ENCODE measurements around the gene ADGRE2. TPM values are rescaled to one million over a fixed set of nuclear protein-coding genes. Genes with fewer than 3 reads are reported as not detected.
A peak's percentile ranks its signal among the peaks of the same experiment; 100 is the strongest.
"Not testable (repeated sequence)": the region's sequence is repeated elsewhere in the genome, so short reads cannot be mapped to it uniquely, and the experiment has no call there.

Gene ADGRE2
- polyA plus RNA-seq, 2 of the 4 experiments (the other 2 are of a cell fraction): 0.39 to 0.47 TPM

- TF ChIP-seq FOXS1 (CRISPR knock-in tag; IDR thresholded peaks at IDR 0.05): no peak
- TF ChIP-seq CBX8 (IDR thresholded peaks at IDR 0.05): no peak
- no peak for TF ChIP-seq POLR2AphosphoS2 (conservative IDR thresholded peaks at IDR 0.05; ENCODE audit: low read length)
- TF ChIP-seq EHMT2 (IDR thresholded peaks at IDR 0.05; ENCODE audit: low read depth): no peak
- TF ChIP-seq CBX2 (IDR thresholded peaks at IDR 0.05; ENCODE audit: borderline replicate concordance, low read depth): no peak
- no peak for TF ChIP-seq RCOR1 (IDR thresholded peaks at IDR 0.05; ENCODE audit: low read depth, low read length)
- TF ChIP-seq ZC3H11A (IDR thresholded peaks at IDR 0.05): no peak
- Histone ChIP-seq H3K4me3 (no peak overlapping the region), H3K4me1 (no peaks in the 10 kb centered on the region), H3K9me3 (no peaks in the 10 kb centered on the region), H3K4me2 (no peak overlapping the region), H3K27ac (no peak overlapping the region)
- ChIA-PET CTCF (interaction anchor here (1.5 kb wide), 1 partner anchor 13 kb away, joined by 3 read pairs; no protein-coding TSS in a partner anchor), POLR2A (no interaction called here)
- WGBS (ENCODE audit: missing lambda C conversion rate): 76% methylated on average over 16 of the region's 16 CpGs
- ATAC-seq (no peak), DNase-seq (ENCODE audit: low read depth in 1 of 2, low spot score in 1 of 2) (no peak), FAIRE-seq (no peak)
Observed at GRCh38 chr19:14782626-14783409, 4.5 kb upstream of the ADGRE2 start.

DNA sequence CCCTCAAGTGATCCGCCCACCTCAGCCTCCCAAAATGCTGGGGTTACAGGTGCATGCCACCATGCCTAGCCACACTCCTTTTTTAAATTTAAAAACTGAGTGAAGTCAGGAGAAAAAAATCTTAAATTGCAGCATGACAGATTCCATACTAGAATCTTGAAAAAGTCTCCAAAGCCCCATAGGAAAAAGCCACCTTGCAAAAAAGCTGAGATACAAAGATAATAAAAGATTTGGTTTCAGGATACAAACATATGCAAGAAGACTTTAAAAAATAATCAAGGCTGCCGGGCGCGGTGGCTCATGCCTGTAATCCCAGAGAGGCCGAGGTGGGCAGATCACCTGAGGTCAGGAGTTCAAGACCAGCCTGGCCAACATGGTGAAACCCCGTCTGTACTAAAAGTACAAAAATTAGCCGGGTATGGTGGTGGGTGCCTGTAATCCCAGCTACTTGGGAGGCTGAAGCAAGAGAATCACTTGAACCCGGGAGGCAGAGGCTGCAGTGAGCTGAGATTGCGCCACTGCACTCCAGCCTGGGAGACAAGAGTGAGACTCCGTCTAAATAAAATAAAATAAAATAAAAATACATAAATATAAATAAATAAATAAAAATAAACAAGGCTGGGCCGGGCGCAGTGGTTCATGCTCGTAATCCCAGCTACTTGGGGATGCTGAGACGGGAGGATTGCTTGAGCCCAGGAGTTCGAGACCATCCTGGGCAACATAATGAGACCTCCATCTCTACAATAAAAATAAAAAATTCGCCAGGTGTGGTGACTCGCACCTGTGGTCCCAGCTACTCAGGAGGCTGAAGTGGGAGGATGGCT, 3.6 kb upstream of the ADGRE2 start:
- H3K4me3 ChIP-seq; ATAC-seq; H3K4me1 ChIP-seq; POLR2A ChIA-PET; H3K27ac ChIP-seq; H3K9me3 ChIP-seq; FAIRE-seq; DNase-seq (ENCODE audit: low read depth in 1 of 2, low spot score in 1 of 2); H3K4me2 ChIP-seq: not testable (repeated sequence)
- CTCF ChIA-PET: interaction anchor here (1.5 kb wide), 1 partner anchor 12 kb away, joined by 3 read pairs; no protein-coding TSS in a partner anchor
- WGBS (ENCODE audit: missing lambda C conversion rate): 62% methylated on average over 17 of the region's 17 CpGs

DNA sequence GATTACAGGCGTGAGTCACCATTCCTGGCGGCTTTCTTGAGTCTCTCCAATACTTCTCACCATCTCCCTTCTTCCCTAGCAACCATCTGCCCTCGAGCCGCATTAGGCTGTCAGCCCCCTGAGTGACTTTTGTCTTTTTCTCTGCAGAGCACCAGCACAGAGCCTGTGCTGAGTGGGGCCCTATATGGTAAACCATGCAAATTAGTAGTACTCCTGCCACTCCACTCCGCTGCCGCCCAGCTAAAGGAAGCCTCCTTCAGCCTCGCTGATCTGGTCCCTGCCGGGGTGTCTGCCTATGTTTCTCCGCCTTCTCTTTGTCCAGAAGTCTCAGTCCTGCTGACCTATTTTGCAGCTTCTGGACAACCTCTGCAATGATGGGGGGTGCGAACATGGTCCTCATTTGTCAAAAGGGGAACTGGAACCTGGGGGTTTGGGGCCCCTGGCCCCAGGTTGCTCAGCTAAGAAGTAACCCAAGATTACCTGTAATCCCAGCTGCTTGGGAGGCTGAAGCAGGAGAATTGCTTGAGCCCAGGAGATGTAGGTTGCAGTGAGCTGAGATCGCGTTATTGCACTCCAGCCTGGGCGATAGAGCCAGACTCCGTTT, 2.4 kb upstream of the ADGRE2 start:
- H3K27ac ChIP-seq: not testable (repeated sequence)

DNA sequence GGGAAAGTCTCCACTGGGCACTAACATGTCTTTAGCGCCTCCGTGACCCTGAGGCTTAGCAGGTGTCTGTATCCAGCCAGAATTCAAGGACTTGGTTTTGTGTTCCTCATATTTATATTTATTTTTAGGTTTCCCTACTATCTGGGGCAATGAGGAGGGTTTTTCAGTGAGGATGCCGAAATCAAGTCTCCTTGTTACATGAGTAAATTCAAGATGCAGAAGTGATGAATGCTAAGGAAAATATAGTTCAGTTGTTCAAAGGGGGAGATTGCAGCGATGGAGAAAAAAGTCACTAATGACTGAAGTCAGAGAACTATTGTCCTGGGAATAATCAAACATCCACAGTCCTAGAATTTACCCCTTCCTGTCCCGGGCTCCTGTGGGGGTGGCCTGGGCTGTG, 791 bp upstream of the ADGRE2 start:
- CTCF ChIA-PET: no interaction called here
- Histone ChIP-seq H3K27ac (no peak overlapping the region), H3K4me2 (no peak overlapping the region), H3K9me3 (no peaks in the 10 kb centered on the region), H3K4me1 (no peaks in the 10 kb centered on the region), H3K4me3 (no peak overlapping the region)
- no peak for FAIRE-seq
- ATAC-seq: no peak
- POLR2A ChIA-PET: interaction anchor here (0.6 kb wide), 1 partner anchor 206 kb away, joined by 7 read pairs; no protein-coding TSS in a partner anchor
- WGBS (ENCODE audit: missing lambda C conversion rate): 29% methylated on average over 5 of the region's 5 CpGs
- TF ChIP-seq FOXS1 (CRISPR knock-in tag; IDR thresholded peaks at IDR 0.05): no peak
- TF ChIP-seq CBX2 (IDR thresholded peaks at IDR 0.05; ENCODE audit: borderline replicate concordance, low read depth): no peak
- no peak for TF ChIP-seq RNF2 (IDR thresholded peaks at IDR 0.05; ENCODE audit: borderline replicate concordance, low read depth)
- TF ChIP-seq ZSCAN20 (CRISPR knock-in tag; IDR thresholded peaks at IDR 0.05): no peak
- no peak for TF ChIP-seq ZC3H11A (IDR thresholded peaks at IDR 0.05)
- no peak for TF ChIP-seq SMC3 (IDR thresholded peaks at IDR 0.05)
- TF ChIP-seq GATA3 (IDR thresholded peaks at IDR 0.05; ENCODE audit: borderline replicate concordance): no peak
- TF ChIP-seq HOXB13 (CRISPR knock-in tag; IDR thresholded peaks at IDR 0.05; ENCODE audit: low read depth): no peak
- no peak for TF ChIP-seq RFX5 (IDR thresholded peaks at IDR 0.05)
- no peak for TF ChIP-seq CBX8 (IDR thresholded peaks at IDR 0.05)
- TF ChIP-seq, protein P1, sequence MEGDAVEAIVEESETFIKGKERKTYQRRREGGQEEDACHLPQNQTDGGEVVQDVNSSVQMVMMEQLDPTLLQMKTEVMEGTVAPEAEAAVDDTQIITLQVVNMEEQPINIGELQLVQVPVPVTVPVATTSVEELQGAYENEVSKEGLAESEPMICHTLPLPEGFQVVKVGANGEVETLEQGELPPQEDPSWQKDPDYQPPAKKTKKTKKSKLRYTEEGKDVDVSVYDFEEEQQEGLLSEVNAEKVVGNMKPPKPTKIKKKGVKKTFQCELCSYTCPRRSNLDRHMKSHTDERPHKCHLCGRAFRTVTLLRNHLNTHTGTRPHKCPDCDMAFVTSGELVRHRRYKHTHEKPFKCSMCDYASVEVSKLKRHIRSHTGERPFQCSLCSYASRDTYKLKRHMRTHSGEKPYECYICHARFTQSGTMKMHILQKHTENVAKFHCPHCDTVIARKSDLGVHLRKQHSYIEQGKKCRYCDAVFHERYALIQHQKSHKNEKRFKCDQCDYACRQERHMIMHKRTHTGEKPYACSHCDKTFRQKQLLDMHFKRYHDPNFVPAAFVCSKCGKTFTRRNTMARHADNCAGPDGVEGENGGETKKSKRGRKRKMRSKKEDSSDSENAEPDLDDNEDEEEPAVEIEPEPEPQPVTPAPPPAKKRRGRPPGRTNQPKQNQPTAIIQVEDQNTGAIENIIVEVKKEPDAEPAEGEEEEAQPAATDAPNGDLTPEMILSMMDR (IDR thresholded peaks at IDR 0.05): no peak
- no peak for TF ChIP-seq HES2 (IDR thresholded peaks at IDR 0.05)
- no peak for TF ChIP-seq RCOR1 (IDR thresholded peaks at IDR 0.05; ENCODE audit: low read depth, low read length)
- no peak for TF ChIP-seq HMGXB4 (CRISPR knock-in tag; IDR thresholded peaks at IDR 0.05; ENCODE audit: borderline replicate concordance)
- no peak for TF ChIP-seq TP53 (CRISPR knock-in tag; IDR thresholded peaks at IDR 0.05)
- TF ChIP-seq HOXA7 (CRISPR knock-in tag; IDR thresholded peaks at IDR 0.05): no peak
- TF ChIP-seq, protein P2, sequence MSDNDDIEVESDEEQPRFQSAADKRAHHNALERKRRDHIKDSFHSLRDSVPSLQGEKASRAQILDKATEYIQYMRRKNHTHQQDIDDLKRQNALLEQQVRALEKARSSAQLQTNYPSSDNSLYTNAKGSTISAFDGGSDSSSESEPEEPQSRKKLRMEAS (IDR thresholded peaks at IDR 0.05): no peak
- TF ChIP-seq MAZ (IDR thresholded peaks at IDR 0.05; ENCODE audit: borderline replicate concordance, low read depth, low read length): no peak
- DNase-seq (ENCODE audit: low read depth in 1 of 2, low spot score in 1 of 2): no peak

More for the DNA sequence above, 2.4 kb upstream of the ADGRE2 start:
- H3K4me2 ChIP-seq; FAIRE-seq; H3K9me3 ChIP-seq; DNase-seq (ENCODE audit: low read depth in 1 of 2, low spot score in 1 of 2); POLR2A ChIA-PET; H3K4me3 ChIP-seq; H3K4me1 ChIP-seq; CTCF ChIA-PET: not testable (repeated sequence)
- 44% methylated on average over 12 of the region's 14 CpGs for WGBS (ENCODE audit: missing lambda C conversion rate)
- ATAC-seq: 0 out of 6 replicates have a peak, but pooled peaks of 1 of the 2 experiments have one; percentile 10

- FAIRE-seq; H3K9me3 ChIP-seq; H3K4me2 ChIP-seq; H3K27ac ChIP-seq; ATAC-seq; POLR2A ChIA-PET; H3K4me1 ChIP-seq; DNase-seq (ENCODE audit: low read depth in 1 of 2, low spot score in 1 of 2); H3K4me3 ChIP-seq: not testable (repeated sequence)
- WGBS (ENCODE audit: missing lambda C conversion rate): 90% methylated on average over 3 of the region's 4 CpGs
- CTCF ChIA-PET: interaction anchor here (0.6 to 2.2 kb wide), 2 partner anchors 9 to 71 kb away, joined by 3 to 14 read pairs; no protein-coding TSS in a partner anchor
Observed at GRCh38 chr19:14777645-14778044, 715 bp downstream of the ADGRE2 start.
